ENCODE measurements around the gene KCNH3. TPM values are rescaled to one million over a fixed set of nuclear protein-coding genes. Genes with fewer than 3 reads are reported as not detected.

The KCNH3 gene
- total and polyA plus RNA-seq, 2 donors (not counting 1 experiment from before 2014, with no cell fraction given) = 0.05 to 0.17 TPM

DNA sequence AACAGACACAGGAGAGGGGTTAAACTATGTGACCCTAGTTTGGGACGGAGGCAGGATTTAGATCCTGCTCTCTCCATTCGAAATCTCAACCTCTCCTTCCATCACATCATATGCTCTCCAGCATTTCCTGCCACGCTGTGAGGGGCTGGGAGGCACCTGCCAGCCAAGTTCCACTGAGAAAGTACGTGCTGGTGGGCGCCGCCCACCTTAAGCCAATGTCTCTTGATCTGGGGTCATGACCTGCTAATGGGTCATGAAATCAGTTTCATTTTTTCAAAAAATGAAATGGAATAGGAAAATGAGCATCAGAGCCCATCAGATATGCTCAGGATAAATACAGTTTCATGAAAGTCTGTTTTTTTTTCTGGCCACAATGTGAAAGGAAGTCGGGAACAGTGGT is 21.9 kb downstream of the KCNH3 start:
- Histone ChIP-seq H3K27me3 (ENCODE audit: control insufficient read depth, insufficient read depth, low read length) (no peaks in the 10 kb centered on the region), H3K9me3 (ENCODE audit: control insufficient read depth, insufficient read depth, low read depth, low read length) (no peaks in the 10 kb centered on the region), H3K27ac (ENCODE audit: insufficient read depth, low read length) (no peak overlapping the region), H3K36me3 (ENCODE audit: control insufficient read depth, insufficient read depth, low read length) (peaks cover 32% of the 10 kb centered on the region), H3K4me1 (ENCODE audit: control insufficient read depth, extremely low read depth, insufficient read depth, low read length) (no peaks in the 10 kb centered on the region), H3K79me2 (ENCODE audit: control insufficient read depth, insufficient read depth, low read length) (peaks cover under 1% of the 10 kb centered on the region), H3K4me3 (replicated peaks in 1 of 4; ENCODE audit: control extremely low read depth in 1 of 4, insufficient read depth in 1 of 4, low read depth in 3 of 4, low read length in 4 of 4) (no peak overlapping the region), H3K9ac (ENCODE audit: insufficient read depth, low read length) (no peak overlapping the region), H2AFZ (ENCODE audit: low read length) (no peak overlapping the region), H4K20me1 (ENCODE audit: control insufficient read depth, extremely low read depth, insufficient read depth, low read length) (no peaks in the 10 kb centered on the region), H3K4me2 (ENCODE audit: extremely low read depth, insufficient read depth, low read length) (no peak overlapping the region)
- no peak for DNase-seq (ENCODE audit: low read depth in 2 of 2)
- no peak for TF ChIP-seq EZH2 (IDR thresholded peaks at IDR 0.05; ENCODE audit: low read length, missing control alignments)
- TF ChIP-seq, protein P1, sequence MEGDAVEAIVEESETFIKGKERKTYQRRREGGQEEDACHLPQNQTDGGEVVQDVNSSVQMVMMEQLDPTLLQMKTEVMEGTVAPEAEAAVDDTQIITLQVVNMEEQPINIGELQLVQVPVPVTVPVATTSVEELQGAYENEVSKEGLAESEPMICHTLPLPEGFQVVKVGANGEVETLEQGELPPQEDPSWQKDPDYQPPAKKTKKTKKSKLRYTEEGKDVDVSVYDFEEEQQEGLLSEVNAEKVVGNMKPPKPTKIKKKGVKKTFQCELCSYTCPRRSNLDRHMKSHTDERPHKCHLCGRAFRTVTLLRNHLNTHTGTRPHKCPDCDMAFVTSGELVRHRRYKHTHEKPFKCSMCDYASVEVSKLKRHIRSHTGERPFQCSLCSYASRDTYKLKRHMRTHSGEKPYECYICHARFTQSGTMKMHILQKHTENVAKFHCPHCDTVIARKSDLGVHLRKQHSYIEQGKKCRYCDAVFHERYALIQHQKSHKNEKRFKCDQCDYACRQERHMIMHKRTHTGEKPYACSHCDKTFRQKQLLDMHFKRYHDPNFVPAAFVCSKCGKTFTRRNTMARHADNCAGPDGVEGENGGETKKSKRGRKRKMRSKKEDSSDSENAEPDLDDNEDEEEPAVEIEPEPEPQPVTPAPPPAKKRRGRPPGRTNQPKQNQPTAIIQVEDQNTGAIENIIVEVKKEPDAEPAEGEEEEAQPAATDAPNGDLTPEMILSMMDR (conservative IDR thresholded peaks at IDR 0.05 in 1 of 2, IDR thresholded peaks at IDR 0.05 in 1 of 2; ENCODE audit: low read depth in 1 of 2, low read length in 2 of 2) = no peak

DNA sequence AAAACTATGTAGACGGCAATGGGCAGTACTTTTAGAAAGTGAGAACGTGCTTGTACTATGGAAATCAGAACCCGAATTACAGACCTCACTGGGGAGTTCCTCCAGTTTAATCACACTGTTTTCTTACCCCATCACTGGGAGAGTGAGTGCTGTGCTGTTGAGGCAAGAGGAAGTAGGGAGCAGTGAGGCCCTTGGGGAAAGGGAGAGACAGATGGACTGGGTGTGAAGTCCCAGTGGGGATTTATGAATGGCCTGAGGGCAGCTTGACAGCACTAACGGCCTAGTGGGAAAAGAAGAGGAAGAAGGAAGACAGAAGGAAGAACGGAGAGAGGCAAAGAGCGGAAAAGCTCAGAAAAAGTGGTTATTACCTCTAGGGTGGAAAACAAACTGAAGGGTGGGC is 23.4 kb downstream of the KCNH3 start:
- Histone ChIP-seq H3K79me2 (ENCODE audit: control insufficient read depth, insufficient read depth, low read length) (peaks cover 15% of the 10 kb centered on the region), H3K4me1 (ENCODE audit: control insufficient read depth, extremely low read depth, insufficient read depth, low read length) (peaks cover 3% of the 10 kb centered on the region), H2AFZ (ENCODE audit: low read length) (no peak overlapping the region), H3K4me2 (ENCODE audit: extremely low read depth, insufficient read depth, low read length) (no peak overlapping the region), H3K27ac (ENCODE audit: insufficient read depth, low read length) (no peak overlapping the region), H3K27me3 (ENCODE audit: control insufficient read depth, insufficient read depth, low read length) (no peaks in the 10 kb centered on the region), H3K9me3 (ENCODE audit: control insufficient read depth, insufficient read depth, low read depth, low read length) (no peaks in the 10 kb centered on the region), H3K4me3 (replicated peaks in 1 of 4; ENCODE audit: control extremely low read depth in 1 of 4, insufficient read depth in 1 of 4, low read depth in 3 of 4, low read length in 4 of 4) (no peak overlapping the region), H3K9ac (ENCODE audit: insufficient read depth, low read length) (no peak overlapping the region), H4K20me1 (ENCODE audit: control insufficient read depth, extremely low read depth, insufficient read depth, low read length) (no peaks in the 10 kb centered on the region), H3K36me3 (ENCODE audit: control insufficient read depth, insufficient read depth, low read length) (peaks cover 35% of the 10 kb centered on the region)
- no peak for DNase-seq (ENCODE audit: low read depth in 2 of 2)
- TF ChIP-seq, protein P1 (conservative IDR thresholded peaks at IDR 0.05 in 1 of 2, IDR thresholded peaks at IDR 0.05 in 1 of 2; ENCODE audit: low read depth in 1 of 2, low read length in 2 of 2) = no peak
- no peak for TF ChIP-seq EZH2 (IDR thresholded peaks at IDR 0.05; ENCODE audit: low read length, missing control alignments)

DNA sequence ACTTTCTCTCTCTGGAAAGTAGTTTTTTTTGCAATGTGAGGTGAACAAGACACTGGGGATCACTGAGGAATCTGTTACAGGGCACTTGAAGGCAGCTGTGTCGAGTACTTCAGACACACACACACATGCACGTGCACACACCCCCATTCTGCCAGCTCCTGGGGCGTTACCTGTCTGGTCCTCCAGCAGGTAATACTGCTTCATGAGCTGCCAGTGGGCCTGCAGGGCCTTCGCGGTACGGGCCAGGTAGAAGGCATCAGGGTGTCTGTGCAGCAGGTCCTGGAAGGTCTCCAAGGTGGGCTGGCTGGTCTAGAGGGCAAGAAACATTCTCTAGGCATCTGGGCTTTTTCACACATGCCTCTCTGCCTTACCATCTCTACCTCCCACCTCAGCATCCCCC is 24.0 kb downstream of the KCNH3 start:
- TF ChIP-seq, protein P1 (conservative IDR thresholded peaks at IDR 0.05 in 1 of 2, IDR thresholded peaks at IDR 0.05 in 1 of 2; ENCODE audit: low read depth in 1 of 2, low read length in 2 of 2) = no peak
- H3K27ac ChIP-seq (ENCODE audit: insufficient read depth, low read length) = no peak overlapping the region
- peaks cover 33% of the 10 kb centered on the region for H3K36me3 ChIP-seq (ENCODE audit: control insufficient read depth, insufficient read depth, low read length)
- no peak overlapping the region for H3K9ac ChIP-seq (ENCODE audit: insufficient read depth, low read length)
- no peaks in the 10 kb centered on the region for H3K27me3 ChIP-seq (ENCODE audit: control insufficient read depth, insufficient read depth, low read length)
- H3K9me3 ChIP-seq (ENCODE audit: control insufficient read depth, insufficient read depth, low read depth, low read length) = no peaks in the 10 kb centered on the region
- no peaks in the 10 kb centered on the region for H4K20me1 ChIP-seq (ENCODE audit: control insufficient read depth, extremely low read depth, insufficient read depth, low read length)
- no peak for DNase-seq (ENCODE audit: low read depth in 2 of 2)
- peaks cover 3% of the 10 kb centered on the region for H3K4me1 ChIP-seq (ENCODE audit: control insufficient read depth, extremely low read depth, insufficient read depth, low read length)
- H3K4me2 ChIP-seq (ENCODE audit: extremely low read depth, insufficient read depth, low read length) = no peak overlapping the region
- no peak overlapping the region for H3K4me3 ChIP-seq (replicated peaks in 1 of 4; ENCODE audit: control extremely low read depth in 1 of 4, insufficient read depth in 1 of 4, low read depth in 3 of 4, low read length in 4 of 4)
- H3K79me2 ChIP-seq (ENCODE audit: control insufficient read depth, insufficient read depth, low read length) = peaks cover 19% of the 10 kb centered on the region
- H2AFZ ChIP-seq (ENCODE audit: low read length) = no peak overlapping the region
